COLO668 (cell line): ENCODE measurements around the gene PSPC1.
"Not testable (repeated sequence)": the region's sequence is repeated elsewhere in the genome, so short reads cannot be mapped to it uniquely, and the experiment has no call there.

Source experiments
- DNase-seq: peaks from one replicate; lab custom pipeline; 2025; ENCODE audit not compliant: unreplicated experiment; lab: John Stamatoyannopoulos, UW

Gene PSPC1, protein sequence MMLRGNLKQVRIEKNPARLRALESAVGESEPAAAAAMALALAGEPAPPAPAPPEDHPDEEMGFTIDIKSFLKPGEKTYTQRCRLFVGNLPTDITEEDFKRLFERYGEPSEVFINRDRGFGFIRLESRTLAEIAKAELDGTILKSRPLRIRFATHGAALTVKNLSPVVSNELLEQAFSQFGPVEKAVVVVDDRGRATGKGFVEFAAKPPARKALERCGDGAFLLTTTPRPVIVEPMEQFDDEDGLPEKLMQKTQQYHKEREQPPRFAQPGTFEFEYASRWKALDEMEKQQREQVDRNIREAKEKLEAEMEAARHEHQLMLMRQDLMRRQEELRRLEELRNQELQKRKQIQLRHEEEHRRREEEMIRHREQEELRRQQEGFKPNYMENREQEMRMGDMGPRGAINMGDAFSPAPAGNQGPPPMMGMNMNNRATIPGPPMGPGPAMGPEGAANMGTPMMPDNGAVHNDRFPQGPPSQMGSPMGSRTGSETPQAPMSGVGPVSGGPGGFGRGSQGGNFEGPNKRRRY

DNA sequence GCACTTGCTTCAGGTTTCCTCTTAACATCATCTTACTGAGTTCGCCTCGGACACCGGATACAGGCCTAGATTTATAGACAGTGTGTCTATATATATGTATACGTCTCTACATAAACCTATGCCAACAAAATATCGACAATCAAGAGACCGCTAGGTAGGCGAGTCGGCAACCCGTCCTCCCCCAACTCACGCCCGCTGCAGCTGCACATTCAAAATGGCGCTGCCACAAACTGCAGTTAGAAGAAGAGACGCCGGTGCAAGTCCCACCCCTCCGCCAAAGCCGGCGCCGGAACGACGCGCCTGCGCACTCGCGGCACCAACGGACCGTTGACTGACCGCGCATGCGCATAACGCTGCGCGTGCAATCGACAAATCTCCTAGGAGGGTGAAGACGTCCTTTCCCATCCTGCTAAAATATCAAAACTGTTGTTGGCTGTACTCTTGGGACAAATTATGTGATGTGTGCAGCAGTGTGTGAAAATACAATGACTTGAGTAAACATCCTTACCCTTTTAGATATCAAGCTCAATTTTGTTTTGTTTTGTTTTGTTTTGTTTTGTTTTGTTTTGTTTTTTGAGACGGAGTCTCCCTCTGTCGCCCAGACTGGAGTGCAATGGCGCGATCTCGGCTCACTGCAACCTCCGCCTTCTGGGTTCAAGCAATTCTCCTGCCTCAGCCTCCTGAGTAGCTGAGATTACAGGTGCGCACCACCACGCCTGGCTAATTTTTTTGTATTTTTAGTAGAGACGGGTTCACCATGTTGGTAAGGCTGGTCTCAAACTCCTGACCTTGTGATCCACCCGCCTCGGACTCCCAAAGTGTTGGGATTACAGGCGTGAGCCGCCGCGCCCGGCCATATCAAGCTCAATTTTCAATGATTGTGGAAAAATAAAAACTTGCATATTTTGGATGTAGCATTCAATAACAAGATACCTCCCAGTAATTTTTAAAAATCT, at the start of gene PSPC1:
Gene PSPC1, minus strand, starts transcription at position 219 of the 956 bp plus-strand sequence. Its CDS starts 188 bp downstream, at position 31.
- DNase-seq: peak; percentile 99

DNA sequence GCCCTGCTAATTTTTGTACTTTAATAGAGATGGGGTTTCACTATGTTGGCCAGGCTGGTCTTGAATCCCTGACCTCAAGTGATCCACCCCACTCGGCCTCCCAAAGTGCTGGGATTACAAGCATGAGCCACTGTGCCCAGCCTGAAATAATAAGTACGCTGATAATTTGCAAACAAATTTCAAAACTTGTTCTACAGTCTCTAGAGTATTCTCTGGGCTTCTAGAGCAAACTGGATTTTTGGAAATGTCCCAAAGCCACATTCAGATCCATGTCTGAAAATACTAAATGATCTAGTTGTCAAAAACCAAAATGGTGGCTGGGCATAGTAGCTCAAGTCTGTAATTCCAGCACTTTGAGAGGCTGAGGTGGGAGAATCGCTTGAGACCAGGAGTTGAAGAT, 39.9 kb upstream of the PSPC1 start:
- no peak for DNase-seq

DNA sequence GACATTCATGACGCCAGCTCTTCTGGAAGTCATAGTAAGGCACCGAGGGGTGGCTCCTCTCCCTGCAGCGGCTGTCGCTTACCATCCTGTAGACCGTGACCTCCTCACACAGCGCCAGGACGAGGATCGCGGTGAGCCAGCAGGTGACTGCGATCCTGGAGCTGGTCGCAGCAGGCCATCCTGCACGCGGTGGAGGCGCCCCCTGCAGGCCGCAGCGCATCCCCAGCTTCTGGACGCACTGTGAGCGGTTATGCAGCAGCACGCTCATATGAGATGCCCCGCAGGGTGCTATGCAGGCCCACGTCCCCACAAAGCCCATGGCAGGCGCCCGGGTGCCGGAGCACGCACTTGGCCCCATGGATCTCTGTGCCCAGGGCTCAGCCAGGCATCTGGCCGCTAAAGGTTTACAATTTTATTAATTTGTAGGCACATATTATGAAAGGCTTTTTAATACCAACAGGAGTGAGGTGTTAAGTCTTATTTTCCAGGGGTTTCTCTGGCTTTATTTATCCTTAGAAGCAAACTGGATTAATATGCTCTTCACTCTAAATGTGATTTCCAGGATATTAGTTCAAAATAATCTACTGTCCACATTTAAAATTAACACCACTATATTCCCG, 35.6 kb upstream of the PSPC1 start:
- DNase-seq: peak; percentile 43

DNA sequence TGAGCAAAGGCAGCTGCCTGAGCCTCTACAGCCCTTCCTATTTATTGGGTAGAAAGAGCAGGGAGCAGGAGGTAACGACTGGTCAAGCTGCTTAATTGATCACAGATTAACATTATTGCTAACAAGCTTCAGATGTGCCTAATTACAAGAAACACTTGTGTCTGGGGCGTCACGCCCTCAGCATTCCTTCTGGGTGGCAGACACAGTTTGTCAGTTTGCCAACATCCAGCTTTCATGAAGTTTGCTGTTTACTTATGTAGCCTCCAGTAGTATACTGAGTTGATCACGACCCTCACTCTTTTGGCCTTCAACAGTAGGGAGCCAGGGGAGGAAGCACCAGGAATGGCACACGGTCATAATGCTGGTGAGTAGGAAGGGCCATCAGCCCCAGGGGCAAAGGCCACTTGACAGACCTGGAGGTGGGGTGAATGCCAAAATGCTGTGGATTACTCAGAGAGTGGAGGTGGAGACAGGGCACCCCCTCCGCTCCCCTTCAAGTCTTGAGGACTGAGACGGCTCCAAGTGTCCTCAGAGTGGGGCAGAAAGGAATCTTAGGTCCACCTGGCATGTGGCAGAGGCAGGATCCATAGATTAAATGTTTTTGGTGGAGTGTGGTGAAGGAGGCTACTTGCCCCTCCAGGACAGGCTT, 34.9 kb upstream of the PSPC1 start:
- no peak for DNase-seq

DNA sequence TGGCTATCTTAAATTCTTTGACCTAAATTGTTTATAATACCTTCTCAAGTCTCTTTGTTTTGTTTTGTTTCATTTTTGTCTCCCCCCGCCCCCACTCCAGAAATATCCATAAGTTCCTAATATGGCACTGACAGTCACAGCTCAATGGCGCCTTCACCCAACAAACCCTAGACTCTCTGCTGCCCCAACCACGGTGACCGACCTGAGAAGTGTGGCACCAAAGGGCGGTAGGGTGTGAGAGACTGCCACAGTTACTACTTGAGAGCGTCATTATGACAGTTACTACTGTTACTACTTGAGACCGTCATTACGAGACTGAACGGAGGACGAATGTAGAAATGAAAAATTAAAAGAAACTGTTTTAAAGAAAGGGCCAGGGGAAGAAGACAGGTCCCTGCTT, 34.4 kb upstream of the PSPC1 start:
- no peak for DNase-seq

DNA sequence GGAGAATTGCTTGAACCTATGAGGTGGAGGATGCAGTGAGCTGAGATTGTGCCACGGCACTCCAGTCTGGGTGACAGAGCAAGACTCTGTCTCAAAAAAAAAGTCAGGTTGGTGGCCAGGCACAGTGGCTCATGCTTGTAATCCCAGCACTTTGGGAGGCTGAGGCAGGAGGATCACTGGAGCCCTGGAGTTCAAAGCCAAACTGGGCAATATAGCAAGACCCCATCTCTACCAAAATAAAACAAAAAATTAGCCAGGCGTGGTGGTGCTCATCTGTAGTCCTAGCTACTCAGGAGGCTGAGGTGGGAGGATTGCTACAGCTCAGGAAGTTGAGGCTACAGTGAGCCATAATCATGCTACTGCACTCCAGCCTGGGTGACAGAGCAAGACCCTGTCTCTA, 33.1 kb upstream of the PSPC1 start:
- not testable (repeated sequence) for DNase-seq

DNA sequence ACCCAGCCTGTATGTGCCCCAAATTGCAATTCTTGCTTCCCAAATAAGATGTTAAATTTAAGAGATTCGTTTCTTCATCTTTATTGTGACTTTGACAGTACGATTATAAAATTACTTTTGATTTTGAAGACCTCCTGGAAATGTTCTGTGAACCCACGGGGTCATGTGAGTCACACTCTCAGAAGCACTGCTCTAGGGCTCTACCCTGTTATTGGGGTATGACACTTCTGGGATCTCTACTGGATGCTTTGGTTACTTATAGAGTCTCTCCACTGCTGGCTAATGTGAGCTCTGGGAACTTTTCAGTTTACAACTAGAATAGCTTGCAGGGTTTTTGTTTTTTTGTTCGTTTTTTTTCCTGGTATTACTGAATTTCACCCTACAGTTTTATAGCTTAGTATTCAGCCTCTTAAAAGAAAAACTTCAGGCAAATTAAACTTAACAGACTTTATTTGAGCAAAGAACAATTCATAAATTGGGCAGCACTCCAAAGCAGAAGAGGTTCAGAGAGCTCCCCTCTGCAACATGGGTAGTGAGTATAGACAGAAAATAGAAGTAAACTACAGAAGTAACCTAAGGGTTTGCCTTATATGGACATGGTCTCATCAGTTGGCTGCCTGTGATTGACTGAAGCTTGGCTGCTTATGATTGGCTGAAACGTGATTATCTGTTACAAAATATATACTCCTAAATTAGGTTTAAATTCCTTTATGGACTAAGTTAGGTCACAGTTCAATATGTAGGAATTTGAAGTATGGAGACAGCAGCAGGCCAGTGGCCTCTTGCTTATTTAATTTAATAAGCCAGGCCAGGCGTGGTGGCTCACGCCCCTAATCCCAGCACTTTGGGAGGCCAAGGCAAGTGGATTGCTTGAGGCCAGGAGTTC, 28.5 kb upstream of the PSPC1 start:
- no peak for DNase-seq

DNA sequence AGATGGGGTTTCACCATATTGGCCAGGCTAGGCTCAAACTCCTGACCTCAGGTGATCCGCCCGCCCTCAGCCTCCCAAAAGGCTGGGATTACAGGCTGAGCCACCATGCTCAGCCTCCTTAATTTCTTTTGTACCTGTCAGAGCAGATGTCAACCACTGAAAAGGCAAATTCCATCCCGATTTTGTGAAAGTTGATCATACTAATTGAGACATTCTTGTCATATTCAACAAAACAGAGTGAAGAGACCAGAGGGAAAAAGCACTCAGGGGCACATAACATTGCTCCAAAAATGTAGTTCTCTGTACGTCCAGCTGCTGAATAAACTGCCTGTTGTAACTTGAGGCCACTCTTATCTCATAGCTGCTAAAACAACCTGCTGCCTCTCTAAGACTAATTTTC, 27.4 kb upstream of the PSPC1 start:
- no peak for DNase-seq

DNA sequence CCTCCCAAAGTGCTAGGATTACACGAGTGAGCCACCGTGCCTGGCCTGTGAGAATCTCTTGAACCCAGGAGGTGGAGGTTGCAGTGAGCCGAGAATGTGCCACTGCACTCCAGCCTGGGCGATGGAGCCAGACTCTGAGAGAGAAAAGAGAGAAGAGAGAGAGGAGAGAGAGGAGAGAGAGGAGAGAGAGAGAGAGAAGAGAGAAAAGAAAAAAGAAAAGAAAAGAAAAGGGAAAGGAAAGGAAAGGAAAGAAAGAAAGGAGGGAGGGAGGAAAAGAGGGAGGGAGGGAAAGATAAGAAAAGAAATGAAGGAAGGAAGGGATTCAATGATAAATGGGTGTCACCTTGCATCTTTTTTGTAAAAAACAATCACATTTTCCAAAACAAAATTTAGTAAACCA, 23.0 kb upstream of the PSPC1 start:
- no peak for DNase-seq

DNA sequence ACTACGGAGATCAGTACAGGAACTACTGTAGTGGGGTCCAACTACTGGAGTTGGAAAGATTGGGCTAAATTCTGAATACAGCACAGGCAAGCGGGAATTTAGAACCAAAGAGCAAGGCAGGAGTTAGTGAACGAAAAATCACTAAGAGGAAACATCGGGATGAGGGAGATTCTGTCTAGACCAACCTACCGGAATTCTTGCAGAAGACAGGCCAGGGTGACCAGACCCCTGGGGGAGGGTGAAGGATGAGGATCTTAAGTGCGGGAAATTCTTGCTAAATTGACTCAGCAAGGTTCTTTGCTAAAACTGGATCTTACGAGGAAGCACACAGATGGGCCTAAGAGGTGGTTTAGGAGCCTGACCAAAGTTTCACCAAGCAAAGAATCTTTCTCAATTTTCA, 13.2 kb upstream of the PSPC1 start:
- DNase-seq: no peak

DNA sequence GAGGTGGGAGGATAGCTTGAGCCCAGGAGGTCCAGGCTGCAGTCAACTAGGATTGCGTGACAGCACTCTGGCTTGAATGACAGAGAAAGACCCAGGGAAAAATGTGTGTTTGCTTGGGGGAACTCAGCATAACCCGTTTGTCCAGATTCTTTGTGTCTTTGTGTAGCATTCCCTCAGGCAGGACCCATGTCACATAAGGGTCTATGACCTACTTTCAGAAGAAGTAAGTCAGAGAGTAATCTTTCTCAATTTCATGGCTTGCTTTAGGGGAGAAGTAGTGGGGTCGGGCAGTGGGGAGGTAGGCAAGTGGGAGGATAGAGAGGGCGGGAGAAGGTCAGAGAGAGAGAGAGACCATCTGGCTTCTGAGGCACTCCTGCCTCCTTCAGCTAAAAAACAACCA, 11.9 kb upstream of the PSPC1 start:
- no peak for DNase-seq

DNA sequence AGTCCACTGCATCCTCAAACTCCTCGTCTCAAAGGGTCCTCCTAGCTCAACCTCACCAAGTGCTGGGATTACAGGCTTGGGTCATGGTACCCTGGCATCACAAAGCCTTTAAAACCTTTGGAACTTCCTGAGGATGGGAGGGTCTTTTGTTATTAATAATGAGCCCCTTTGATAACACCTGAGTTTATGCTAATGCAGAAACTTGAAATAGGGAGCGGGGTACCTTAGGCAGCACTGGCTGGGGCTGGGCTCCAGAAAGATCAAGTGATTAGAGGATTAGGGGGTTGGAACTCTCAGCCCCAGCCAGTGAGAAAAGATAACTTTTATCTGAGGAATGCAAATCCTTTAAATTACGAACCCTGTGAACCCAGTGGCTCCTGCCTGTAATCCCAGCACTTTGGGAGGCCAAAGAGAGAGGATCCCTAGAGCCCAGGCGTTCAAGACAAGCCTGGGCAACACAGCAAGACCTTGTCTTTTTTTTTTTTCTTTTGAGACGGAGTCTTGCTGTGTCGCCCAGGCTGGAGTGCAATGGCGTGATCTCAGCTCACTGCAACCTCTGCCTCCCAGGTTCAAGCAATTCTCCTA, 9.3 kb upstream of the PSPC1 start:
- DNase-seq: no peak

DNA sequence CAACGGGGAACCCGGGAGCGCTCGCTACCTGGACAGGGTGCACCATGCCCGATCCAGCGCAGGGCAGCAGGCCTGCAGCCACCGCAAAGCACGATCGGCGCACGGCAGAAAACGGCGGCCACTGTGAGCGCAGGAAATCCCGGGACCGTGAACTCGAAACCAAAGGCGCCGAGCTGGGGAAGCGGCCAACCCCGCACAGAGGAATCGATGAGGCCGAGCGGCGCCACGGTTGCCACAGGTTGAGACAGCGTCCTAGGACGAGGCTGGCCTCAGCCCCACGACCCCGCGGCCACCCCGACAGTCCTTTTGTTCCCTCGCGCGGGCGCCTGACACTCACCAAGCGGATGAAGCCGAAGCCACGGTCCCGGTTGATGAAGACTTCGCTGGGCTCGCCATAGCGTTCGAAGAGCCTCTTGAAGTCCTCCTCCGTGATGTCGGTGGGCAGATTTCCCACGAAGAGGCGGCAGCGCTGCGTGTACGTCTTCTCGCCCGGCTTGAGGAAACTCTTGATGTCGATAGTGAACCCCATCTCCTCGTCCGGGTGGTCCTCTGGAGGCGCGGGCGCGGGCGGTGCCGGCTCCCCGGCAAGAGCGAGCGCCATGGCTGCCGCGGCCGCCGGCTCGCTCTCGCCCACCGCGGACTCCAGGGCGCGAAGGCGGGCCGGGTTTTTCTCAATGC, 557 bp downstream of the PSPC1 start:
- DNase-seq: peak; percentile 86

DNA sequence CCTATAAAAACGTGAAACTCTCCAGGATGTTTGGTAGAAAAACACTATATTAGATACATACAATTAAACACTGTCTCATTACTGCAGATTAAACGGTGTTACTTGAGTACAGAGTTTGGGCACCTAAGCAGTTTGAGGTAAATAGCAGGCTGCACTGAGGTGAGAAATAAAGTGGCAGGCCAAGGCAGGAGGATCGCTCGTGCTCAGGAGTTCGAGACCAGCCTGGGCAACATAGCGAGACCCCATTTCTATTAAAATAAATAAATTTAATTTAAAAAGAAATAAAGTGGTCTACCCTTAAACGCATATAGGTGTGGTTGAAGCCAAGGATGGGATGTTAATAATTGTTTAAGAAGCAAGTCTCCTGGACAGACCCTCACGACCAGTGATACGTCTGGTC, 1.2 kb downstream of the PSPC1 start:
- DNase-seq: peak; percentile 33

DNA sequence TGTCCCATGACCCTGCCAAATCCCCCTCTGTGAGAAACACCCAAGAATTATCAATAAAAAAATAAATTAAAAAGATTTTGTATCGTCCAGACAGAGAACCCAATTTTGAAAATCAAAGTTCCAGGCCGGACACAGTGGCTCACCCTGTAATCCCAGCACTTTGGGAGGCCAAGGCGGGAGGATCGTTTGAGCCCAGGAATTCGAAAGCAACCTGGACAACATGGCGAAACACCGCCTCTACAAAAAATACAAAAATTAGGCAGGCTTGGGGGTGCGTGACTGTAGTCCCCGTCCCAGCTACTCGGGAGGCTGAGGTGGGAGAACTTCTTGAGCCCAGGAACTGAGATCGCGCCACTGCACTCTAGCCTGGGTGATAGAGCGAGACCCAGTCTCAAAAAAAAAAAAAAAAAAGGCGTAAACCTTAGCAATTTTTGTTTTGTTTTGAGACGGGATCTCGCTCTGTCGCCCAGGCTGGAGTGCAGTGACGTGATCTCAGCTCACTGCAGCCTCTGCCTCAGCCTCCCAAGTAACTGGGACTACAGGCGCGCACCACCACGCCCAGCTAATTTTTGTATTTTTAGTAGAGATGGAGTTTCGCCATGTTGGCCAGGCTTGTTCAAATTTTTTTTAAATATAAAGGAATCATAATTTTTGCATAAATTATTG, 1.9 kb downstream of the PSPC1 start:
- DNase-seq: not testable (repeated sequence)

DNA sequence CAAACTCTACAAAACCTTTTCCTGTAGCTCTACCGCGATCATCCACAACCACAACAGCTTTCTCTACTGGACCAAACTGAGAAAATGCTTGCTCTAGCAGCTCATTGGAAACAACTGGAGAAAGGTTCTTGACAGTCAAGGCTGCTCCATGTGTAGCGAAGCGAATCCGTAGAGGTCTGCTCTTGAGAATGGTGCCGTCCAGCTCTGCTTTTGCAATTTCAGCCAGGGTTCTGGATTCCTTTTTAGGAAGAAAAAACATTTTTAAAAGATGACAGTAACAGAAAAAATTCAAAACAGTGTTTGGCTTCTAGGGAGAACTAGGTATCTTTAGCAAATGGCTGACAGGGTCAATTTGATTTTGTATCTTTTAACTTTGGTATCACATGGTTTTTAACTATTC, 10.4 kb downstream of the PSPC1 start:
- no peak for DNase-seq

DNA sequence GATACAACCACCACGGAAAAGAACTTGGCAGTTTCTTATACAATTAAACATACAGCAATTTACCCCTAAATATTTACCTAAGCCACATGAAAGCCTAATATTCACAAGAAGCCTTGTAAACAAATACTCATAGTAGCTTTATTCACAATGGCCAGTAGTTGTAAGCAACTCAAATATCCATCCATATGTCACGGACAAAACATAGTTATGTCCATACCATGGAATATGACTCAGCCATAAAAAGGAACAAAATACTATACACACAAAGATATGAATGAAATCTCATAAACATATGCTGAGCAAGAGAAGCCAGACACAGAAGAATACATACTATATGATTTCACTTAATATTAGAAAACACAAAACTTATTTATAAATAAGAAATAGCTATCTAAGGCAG, 12.9 kb downstream of the PSPC1 start:
- DNase-seq: no peak

DNA sequence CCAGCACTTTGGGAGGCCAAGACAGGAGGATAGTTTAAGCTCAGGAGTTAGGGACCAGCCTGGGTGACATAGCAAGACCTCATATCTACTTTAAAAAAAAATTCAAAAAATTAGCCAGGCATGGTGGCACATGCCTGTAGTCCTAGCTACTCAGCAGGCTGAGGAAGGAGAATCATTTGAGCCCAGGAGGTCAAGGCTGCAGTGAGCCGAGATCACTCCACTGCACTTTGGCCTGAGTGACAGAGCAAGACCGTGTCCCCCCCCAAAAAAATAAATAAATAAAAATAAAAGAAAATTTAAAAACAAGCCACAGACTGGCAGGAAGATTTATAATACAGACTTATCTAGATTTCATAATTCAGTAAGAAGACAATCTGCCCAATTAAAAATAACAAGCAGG, 14.8 kb downstream of the PSPC1 start:
- no peak for DNase-seq
